ENCODE data around the gene RAB37.

Gene RAB37

GRCh38 chr17:74745548-74746177 is 8.6 kb downstream of the RAB37 start:
- TF ChIP-seq, protein P1, sequence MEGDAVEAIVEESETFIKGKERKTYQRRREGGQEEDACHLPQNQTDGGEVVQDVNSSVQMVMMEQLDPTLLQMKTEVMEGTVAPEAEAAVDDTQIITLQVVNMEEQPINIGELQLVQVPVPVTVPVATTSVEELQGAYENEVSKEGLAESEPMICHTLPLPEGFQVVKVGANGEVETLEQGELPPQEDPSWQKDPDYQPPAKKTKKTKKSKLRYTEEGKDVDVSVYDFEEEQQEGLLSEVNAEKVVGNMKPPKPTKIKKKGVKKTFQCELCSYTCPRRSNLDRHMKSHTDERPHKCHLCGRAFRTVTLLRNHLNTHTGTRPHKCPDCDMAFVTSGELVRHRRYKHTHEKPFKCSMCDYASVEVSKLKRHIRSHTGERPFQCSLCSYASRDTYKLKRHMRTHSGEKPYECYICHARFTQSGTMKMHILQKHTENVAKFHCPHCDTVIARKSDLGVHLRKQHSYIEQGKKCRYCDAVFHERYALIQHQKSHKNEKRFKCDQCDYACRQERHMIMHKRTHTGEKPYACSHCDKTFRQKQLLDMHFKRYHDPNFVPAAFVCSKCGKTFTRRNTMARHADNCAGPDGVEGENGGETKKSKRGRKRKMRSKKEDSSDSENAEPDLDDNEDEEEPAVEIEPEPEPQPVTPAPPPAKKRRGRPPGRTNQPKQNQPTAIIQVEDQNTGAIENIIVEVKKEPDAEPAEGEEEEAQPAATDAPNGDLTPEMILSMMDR (IDR thresholded peaks at IDR 0.05; ENCODE audit: low read depth, low read length), result no peak; the same call in 1 of the 2 replicates
- DNase-seq (ENCODE audit: extremely low read depth, low read depth), result no peak

- no peak for DNase-seq (ENCODE audit: extremely low read depth, low read depth)
- TF ChIP-seq, protein P1 (IDR thresholded peaks at IDR 0.05; ENCODE audit: low read depth, low read length), result no peak
Observed at GRCh38 chr17:74746376-74746775, 9.3 kb downstream of the RAB37 start.

DNA sequence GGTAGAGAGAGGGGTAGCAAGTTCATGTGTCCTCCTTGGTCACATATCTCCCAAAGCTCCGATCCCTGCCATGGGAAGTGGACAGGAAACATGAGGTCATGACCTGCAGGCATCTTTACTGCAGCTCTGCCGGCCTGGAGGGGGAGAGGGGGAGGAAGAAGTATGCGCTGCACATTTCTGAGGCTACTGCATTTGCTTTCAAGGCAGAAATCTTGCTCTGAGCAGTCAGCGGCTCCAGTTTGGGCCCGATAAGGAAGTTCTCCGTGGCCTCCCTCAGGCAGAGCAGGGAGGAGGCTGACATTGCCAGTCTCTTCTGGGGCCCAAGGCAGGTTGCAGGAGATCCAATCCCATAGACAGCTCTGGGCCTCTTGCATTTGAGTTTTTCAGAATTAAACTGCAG is 9.9 kb downstream of the RAB37 start:
- no peak for DNase-seq (ENCODE audit: extremely low read depth, low read depth)
- TF ChIP-seq, protein P1 (IDR thresholded peaks at IDR 0.05; ENCODE audit: low read depth, low read length), result no peak

DNA sequence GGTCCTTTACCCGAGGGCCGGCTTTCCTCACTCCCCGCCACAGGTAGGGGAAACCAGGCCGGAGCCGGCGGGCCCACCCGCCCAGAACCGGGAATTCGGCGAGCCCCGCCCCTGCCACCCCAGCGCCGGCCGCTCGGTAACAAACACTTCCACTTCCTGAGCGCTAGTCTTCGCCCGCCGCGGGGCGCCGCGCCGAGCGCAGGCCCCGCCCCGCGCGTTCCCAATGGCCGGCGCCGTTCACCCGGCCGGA is 11.1 kb downstream of the RAB37 start:
- TF ChIP-seq, protein P1 (IDR thresholded peaks at IDR 0.05; ENCODE audit: low read depth, low read length), result no peak
- DNase-seq (ENCODE audit: extremely low read depth, low read depth), result no peak

GRCh38 chr17:74748529-74749278 is 11.6 kb downstream of the RAB37 start, which contains the start of gene NHERF1:
Gene NHERF1, plus strand, starts transcription at chr17:74748628. Its CDS starts 219 bp downstream, at chr17:74748847.
- peak; percentile 70 for DNase-seq (ENCODE audit: extremely low read depth, low read depth)
- TF ChIP-seq, protein P1 (IDR thresholded peaks at IDR 0.05; ENCODE audit: low read depth, low read length), result no peak

GRCh38 chr17:74749279-74750038 is 12.4 kb downstream of the RAB37 start:
- TF ChIP-seq, protein P1 (IDR thresholded peaks at IDR 0.05; ENCODE audit: low read depth, low read length), result no peak
- no peak for DNase-seq (ENCODE audit: extremely low read depth, low read depth)

GRCh38 chr17:74750039-74750326 is 12.9 kb downstream of the RAB37 start:
- no peak for DNase-seq (ENCODE audit: extremely low read depth, low read depth)
- TF ChIP-seq, protein P1 (IDR thresholded peaks at IDR 0.05; ENCODE audit: low read depth, low read length), result no peak

Measured in AG09319 (cell line).